ENCODE data around the gene NARF.

DNA sequence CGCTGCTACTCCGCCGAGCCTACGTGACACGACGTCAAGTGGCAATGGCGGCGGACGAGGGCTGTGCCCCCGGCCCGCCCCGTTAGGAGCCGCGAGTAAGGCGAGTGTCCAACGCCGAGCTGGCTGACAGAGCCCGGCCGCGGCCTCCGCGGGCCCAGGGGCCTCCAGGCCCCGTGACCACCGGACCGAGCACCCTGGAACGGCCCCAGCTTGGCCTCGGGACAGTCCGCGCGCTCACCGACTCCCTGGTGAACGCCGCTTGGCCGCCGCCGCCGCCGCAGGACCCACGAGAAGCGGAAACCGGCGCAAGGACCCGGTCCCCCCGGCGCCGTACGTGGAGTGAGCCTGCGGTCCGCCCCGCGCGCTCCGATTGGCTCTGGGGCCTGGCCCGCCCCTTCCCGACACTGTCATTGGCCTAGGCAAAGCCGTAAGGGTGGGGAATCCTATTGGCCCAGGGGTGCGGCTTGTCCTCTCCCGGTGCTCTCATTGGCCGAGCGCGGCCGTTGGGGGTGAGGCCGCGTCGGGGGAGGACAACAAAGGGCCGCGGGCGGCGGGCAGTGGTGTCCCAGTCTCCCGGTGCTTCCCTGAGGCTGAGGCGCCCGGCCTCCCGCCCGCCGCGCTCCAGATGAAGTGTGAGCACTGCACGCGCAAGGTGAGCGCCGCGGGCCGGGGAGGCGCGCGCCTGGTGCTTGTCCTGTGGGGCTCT is at the start of gene NARF:
- TF ChIP-seq POLR2A (IDR thresholded peaks at IDR 0.05; ENCODE audit: low read depth, low read length) (peak; percentile 85), CTCF (IDR thresholded peaks at IDR 0.05; ENCODE audit: extremely low read depth in 1 of 2, insufficient read depth in 1 of 2, low read depth in 1 of 2, low read length in 2 of 2) (no peak), POLR2AphosphoS5 (IDR thresholded peaks at IDR 0.05; ENCODE audit: insufficient read depth, low read depth, low read length) (peak; percentile 89), MYC (IDR thresholded peaks at IDR 0.05; ENCODE audit: low read depth, low read length) (no peak)
- TF ChIP-seq, protein P1, sequence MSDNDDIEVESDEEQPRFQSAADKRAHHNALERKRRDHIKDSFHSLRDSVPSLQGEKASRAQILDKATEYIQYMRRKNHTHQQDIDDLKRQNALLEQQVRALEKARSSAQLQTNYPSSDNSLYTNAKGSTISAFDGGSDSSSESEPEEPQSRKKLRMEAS (IDR thresholded peaks at IDR 0.05; ENCODE audit: insufficient read depth, insufficient read length), result no peak

All from endothelial cell of umbilical vein (primary cell).